ENCODE measurements around the gene GSG1.
"Not testable (repeated sequence)": the region's sequence is repeated elsewhere in the genome, so short reads cannot be mapped to it uniquely, and the experiment has no call there.

The GSG1 gene

GRCh38 chr12:13088496-13088895 lies 15.0 kb downstream of the GSG1 start:
- DNase-seq = no peak

- DNase-seq = no peak
These were observed 15.7 kb downstream of the GSG1 start for GRCh38 chr12:13087766-13088165.

- DNase-seq = no peak
These were observed 17.3 kb downstream of the GSG1 start for GRCh38 chr12:13085968-13086686.

- no peak for DNase-seq
These were observed 18.4 kb downstream of the GSG1 start for GRCh38 chr12:13084898-13085640.

- not testable (repeated sequence) for DNase-seq
These were observed 19.8 kb downstream of the GSG1 start for GRCh38 chr12:13083638-13084037.

- no peak for DNase-seq
These were observed 20.6 kb downstream of the GSG1 start for GRCh38 chr12:13082861-13083260.

- no peak for DNase-seq
These were observed 23.2 kb downstream of the GSG1 start for GRCh38 chr12:13080266-13080665.

GRCh38 chr12:13079440-13079906 lies 24.0 kb downstream of the GSG1 start:
- DNase-seq = no peak

- no peak for DNase-seq
These were observed 27.5 kb downstream of the GSG1 start for GRCh38 chr12:13075786-13076570.

- DNase-seq = no peak
These were observed 28.4 kb downstream of the GSG1 start for GRCh38 chr12:13075118-13075480.

GRCh38 chr12:13074396-13075117 lies 28.9 kb downstream of the GSG1 start:
- DNase-seq = no peak

GRCh38 chr12:13073173-13073572 lies 30.3 kb downstream of the GSG1 start:
- no peak for DNase-seq

GRCh38 chr12:13071305-13072280 lies 31.9 kb downstream of the GSG1 start:
- DNase-seq = no peak

GRCh38 chr12:13069380-13069779 lies 34.1 kb downstream of the GSG1 start:
- DNase-seq = no peak

GRCh38 chr12:13067322-13067721 lies 36.1 kb downstream of the GSG1 start:
- DNase-seq = no peak

GRCh38 chr12:13066459-13066858 lies 37.0 kb downstream of the GSG1 start:
- DNase-seq = no peak

- no peak for DNase-seq
These were observed 37.5 kb downstream of the GSG1 start for GRCh38 chr12:13066014-13066413.

- DNase-seq = no peak
These were observed 40.8 kb downstream of the GSG1 start for GRCh38 chr12:13062669-13063068.

- no peak for DNase-seq
These were observed 42.1 kb downstream of the GSG1 start for GRCh38 chr12:13061377-13061776.

GRCh38 chr12:13060581-13060980 lies 42.9 kb downstream of the GSG1 start:
- no peak for DNase-seq

- DNase-seq = not testable (repeated sequence)
These were observed 49.9 kb downstream of the GSG1 start for GRCh38 chr12:13053617-13054016.

GRCh38 chr12:13052421-13052820 lies 51.0 kb downstream of the GSG1 start:
- DNase-seq = no peak

All from SW 1271 (cell line).